Lower leg skin (tissue), 4 donors: ENCODE results near the gene MINK1. TPM values are rescaled to one million over a fixed set of nuclear protein-coding genes. Genes with fewer than 3 reads are reported as not detected.

Source experiments
- DNase-seq, 2 donors: peaks; one replicate each; pipeline ENCODE4 v3.0.0-alpha.2; 2019; ENCODE audit warnings: low spot score in 2 of 2
- H3K4me3 ChIP-seq: fragments of 200-600 bp; sonication (generic); 2 replicates; pipeline ENCODE4 v1.5.1; 2017; ENCODE audit warnings: mild to moderate bottlenecking, low read depth; ENCODE audit not compliant: poor library complexity, severe bottlenecking
- POLR2A ChIP-seq, 2 donors: fragments of 450-650 bp; IDR thresholded peaks; one replicate each; pipeline ENCODE4 v1.6.1; 2016 to 2017; ENCODE audit warnings: antibody characterized with exemption in 2 of 2, mild to moderate bottlenecking in 1 of 2, moderate library complexity in 1 of 2
- WGBS, 2 donors: methylation state at CpG; one replicate each; pipeline ENCODE4 v1.1.5; 2018; 5-methylcytosine and 5-hydroxymethylcytosine counted together
- intact Hi-C: fragments of 100-400 bp; cut with DNase I; formaldehyde crosslinking; loops from one replicate; pipeline ENCODE4 v1.15.0; 2023; ENCODE audit warnings: low total_unique reads
- total RNA-seq, 4 donors: library from RNA; depleted of rRNA; stranded (reverse); fragments of >200 nt; gene quantifications; one replicate each; pipeline ENCODE4 v1.1.0, GENCODE V29; 2016
- TF ChIP-seq, protein P1 (sequence below), 3 donors: fragments of 450-650 bp; IDR thresholded peaks; one replicate each; pipeline ENCODE4 v1.5.1; 2016; ENCODE audit warnings: antibody characterized with exemption in 3 of 3, mild to moderate bottlenecking in 3 of 3, moderate library complexity in 2 of 3

Gene MINK1
- total RNA-seq, 4 donors from 2014 or later, result 128 to 208 (median 140) TPM

GRCh38 chr17:4788807-4789700 lies 44.1 kb upstream of the MINK1 start, which contains the start of gene GLTPD2:
Gene GLTPD2 (plus strand): TSS chr17:4788964. CDS start chr17:4789012, 48 bp downstream.
- DNase-seq, result no peak
- intact Hi-C loops, result loop anchor here (5.0 kb wide), 2 partner anchors 52 to 93 kb away; partner anchors contain the start of genes CXCL16 and ZMYND15
- TF ChIP-seq POLR2A (IDR thresholded peaks at IDR 0.05), result no peak
- TF ChIP-seq, protein P1, sequence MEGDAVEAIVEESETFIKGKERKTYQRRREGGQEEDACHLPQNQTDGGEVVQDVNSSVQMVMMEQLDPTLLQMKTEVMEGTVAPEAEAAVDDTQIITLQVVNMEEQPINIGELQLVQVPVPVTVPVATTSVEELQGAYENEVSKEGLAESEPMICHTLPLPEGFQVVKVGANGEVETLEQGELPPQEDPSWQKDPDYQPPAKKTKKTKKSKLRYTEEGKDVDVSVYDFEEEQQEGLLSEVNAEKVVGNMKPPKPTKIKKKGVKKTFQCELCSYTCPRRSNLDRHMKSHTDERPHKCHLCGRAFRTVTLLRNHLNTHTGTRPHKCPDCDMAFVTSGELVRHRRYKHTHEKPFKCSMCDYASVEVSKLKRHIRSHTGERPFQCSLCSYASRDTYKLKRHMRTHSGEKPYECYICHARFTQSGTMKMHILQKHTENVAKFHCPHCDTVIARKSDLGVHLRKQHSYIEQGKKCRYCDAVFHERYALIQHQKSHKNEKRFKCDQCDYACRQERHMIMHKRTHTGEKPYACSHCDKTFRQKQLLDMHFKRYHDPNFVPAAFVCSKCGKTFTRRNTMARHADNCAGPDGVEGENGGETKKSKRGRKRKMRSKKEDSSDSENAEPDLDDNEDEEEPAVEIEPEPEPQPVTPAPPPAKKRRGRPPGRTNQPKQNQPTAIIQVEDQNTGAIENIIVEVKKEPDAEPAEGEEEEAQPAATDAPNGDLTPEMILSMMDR (IDR thresholded peaks at IDR 0.05), result no peak
- 32 to 37% methylated on average over 58 of the region's 62 CpGs for WGBS, 2 donors
- H3K4me3 ChIP-seq, result peak within 1 kb of the TSS; percentile 43

DNA sequence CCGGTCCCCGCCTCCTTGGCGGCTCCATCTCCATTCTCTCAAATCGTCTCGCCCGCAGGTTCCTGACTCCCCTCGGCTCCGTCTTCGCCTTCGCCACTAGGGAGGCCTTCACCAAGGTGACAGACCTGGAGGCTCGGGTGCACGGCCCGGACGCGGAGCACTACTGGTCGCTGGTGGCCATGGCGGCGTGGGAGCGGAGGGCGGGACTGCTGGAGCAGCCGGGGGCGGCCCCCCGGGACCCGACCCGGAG lies 43.5 kb upstream of the MINK1 start:
- H3K4me3 ChIP-seq, result peak overlapping the region; percentile 43
- intact Hi-C loops, result loop anchor here (5.0 kb wide), 2 partner anchors 52 to 93 kb away; partner anchors contain the start of genes CXCL16 and ZMYND15
- no peak for DNase-seq
- no peak for TF ChIP-seq POLR2A (IDR thresholded peaks at IDR 0.05)
- TF ChIP-seq, protein P1 (IDR thresholded peaks at IDR 0.05), result no peak
- 1% methylated on average over 16 to 20 of the region's 25 CpGs for WGBS, 2 donors

- peak overlapping the region; percentile 43 for H3K4me3 ChIP-seq
- TF ChIP-seq, protein P1 (IDR thresholded peaks at IDR 0.05), result peak in 1 of 3 donors; percentile 23
- peak in 1 of 2 donors; percentile 48 for TF ChIP-seq POLR2A (IDR thresholded peaks at IDR 0.05)
- intact Hi-C loops, result loop anchor here (5.0 kb wide), 2 partner anchors 53 to 92 kb away; partner anchors contain the start of genes CXCL16 and ZMYND15
- 0 to 1% methylated on average over 24 to 49 of the region's 91 CpGs for WGBS, 2 donors
- peak; percentile 78 to 96 for DNase-seq
Measured at GRCh38 chr17:4789951-4790704, 43.0 kb upstream of the MINK1 start.

DNA sequence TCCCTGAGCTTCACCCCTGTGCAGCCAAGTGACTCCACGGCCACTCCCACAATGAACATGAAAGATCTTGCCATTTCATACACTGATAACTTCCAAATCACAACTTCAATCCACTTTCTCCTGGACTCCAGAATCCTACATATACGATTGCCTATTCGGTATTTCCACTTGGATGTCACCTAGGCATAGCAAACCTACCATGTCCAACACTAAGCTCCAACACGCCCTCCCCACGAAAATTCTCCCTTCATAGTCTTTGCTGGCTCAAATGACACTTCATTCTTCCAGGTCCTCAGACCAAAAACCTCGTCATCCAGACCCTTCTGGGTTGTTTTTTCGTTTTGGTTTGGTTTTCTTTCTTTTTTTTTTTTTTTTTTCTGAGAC lies 42.4 kb upstream of the MINK1 start:
- intact Hi-C loops, result no loop called here
- TF ChIP-seq, protein P1 (IDR thresholded peaks at IDR 0.05), result no peak
- TF ChIP-seq POLR2A (IDR thresholded peaks at IDR 0.05), result no peak
- 34 to 46% methylated on average over 7 of the region's 7 CpGs for WGBS, 2 donors

GRCh38 chr17:4795168-4795567 lies 38.0 kb upstream of the MINK1 start:
- intact Hi-C loops, result no loop called here
- no peak overlapping the region for H3K4me3 ChIP-seq
- 93% methylated on average over 1 of the region's 1 CpG for WGBS, 2 donors

More for the DNA sequence above, 42.4 kb upstream of the MINK1 start:
- no peak overlapping the region for H3K4me3 ChIP-seq
- DNase-seq, result no peak

More at GRCh38 chr17:4795168-4795567, 38.0 kb upstream of the MINK1 start:
- TF ChIP-seq, protein P1 (IDR thresholded peaks at IDR 0.05), result no peak
- TF ChIP-seq POLR2A (IDR thresholded peaks at IDR 0.05), result no peak
- DNase-seq, result no peak
